ENCODE data around the gene AGO1. TPM values are rescaled to one million over a fixed set of nuclear protein-coding genes. Genes with fewer than 3 reads are reported as not detected.

AGO1 gene
- total and polyA plus RNA-seq, 2 of the 13 experiments (the other 11 are each of a cell fraction or from before 2014, with no cell fraction given) = 9.2 to 18.6 TPM

- TF ChIP-seq, protein P1, sequence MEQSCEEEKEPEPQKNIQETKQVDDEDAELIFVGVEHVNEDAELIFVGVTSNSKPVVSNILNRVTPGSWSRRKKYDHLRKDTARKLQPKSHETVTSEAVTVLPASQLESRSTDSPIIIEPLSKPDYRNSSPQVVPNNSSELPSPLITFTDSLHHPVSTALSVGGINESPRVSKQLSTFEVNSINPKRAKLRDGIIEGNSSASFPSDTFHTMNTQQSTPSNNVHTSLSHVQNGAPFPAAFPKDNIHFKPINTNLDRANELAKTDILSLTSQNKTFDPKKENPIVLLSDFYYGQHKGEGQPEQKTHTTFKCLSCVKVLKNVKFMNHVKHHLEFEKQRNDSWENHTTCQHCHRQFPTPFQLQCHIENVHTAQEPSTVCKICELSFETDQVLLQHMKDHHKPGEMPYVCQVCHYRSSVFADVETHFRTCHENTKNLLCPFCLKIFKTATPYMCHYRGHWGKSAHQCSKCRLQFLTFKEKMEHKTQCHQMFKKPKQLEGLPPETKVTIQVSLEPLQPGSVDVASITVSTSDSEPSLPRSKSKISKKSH (CRISPR knock-in tag; IDR thresholded peaks at IDR 0.05; ENCODE audit: borderline replicate concordance) = 0 out of 2 replicates have a peak, but pooled peaks have one; percentile 60
- TF ChIP-seq HMG20A (CRISPR knock-in tag; IDR thresholded peaks at IDR 0.05; ENCODE audit: borderline replicate concordance) = no peak
- TF ChIP-seq RFXAP (CRISPR knock-in tag; IDR thresholded peaks at IDR 0.05; ENCODE audit: borderline replicate concordance) = 0 out of 2 replicates have a peak, but pooled peaks have one; percentile 41
- TF ChIP-seq ZNF776 (CRISPR knock-in tag; IDR thresholded peaks at IDR 0.05) = peak; percentile 38; the same call in 1 of the 2 replicates
- TF ChIP-seq FOXP1 (IDR thresholded peaks at IDR 0.05) = no peak
- TF ChIP-seq FOXP1 (CRISPR knock-in tag; IDR thresholded peaks at IDR 0.05) = 0 out of 2 replicates have a peak, but pooled peaks have one; percentile 15
- TF ChIP-seq CHCHD3 (CRISPR knock-in tag; IDR thresholded peaks at IDR 0.05) = 0 out of 2 replicates have a peak, but pooled peaks have one; percentile 16
- TF ChIP-seq NR3C1 (CRISPR knock-in tag; IDR thresholded peaks at IDR 0.05) = no peak
- TF ChIP-seq, protein P2, sequence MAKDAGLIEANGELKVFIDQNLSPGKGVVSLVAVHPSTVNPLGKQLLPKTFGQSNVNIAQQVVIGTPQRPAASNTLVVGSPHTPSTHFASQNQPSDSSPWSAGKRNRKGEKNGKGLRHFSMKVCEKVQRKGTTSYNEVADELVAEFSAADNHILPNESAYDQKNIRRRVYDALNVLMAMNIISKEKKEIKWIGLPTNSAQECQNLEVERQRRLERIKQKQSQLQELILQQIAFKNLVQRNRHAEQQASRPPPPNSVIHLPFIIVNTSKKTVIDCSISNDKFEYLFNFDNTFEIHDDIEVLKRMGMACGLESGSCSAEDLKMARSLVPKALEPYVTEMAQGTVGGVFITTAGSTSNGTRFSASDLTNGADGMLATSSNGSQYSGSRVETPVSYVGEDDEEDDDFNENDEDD (CRISPR knock-in tag; IDR thresholded peaks at IDR 0.05; ENCODE audit: borderline replicate concordance) = peak; percentile 37; the same call in 1 of the 2 replicates
- peak; percentile 24; the same call in 1 of the 2 replicates for TF ChIP-seq NFKB2 (CRISPR knock-in tag; IDR thresholded peaks at IDR 0.05; ENCODE audit: borderline replicate concordance)
- no peak for TF ChIP-seq AGO2 (optimal IDR thresholded peaks at IDR 0.05; ENCODE audit: low read depth, low read length)
- TF ChIP-seq NCOA1 (CRISPR knock-in tag; IDR thresholded peaks at IDR 0.05) = no peak
- no peak for TF ChIP-seq RFXANK (CRISPR knock-in tag; IDR thresholded peaks at IDR 0.05)
- TF ChIP-seq ZNF12 (CRISPR knock-in tag; IDR thresholded peaks at IDR 0.05) = peak; percentile 33; the same call in 1 of the 2 replicates
- 0 out of 2 replicates have a peak, but pooled peaks have one; percentile 12 for TF ChIP-seq ZNF501 (CRISPR knock-in tag; IDR thresholded peaks at IDR 0.05)
- TF ChIP-seq, protein P3, sequence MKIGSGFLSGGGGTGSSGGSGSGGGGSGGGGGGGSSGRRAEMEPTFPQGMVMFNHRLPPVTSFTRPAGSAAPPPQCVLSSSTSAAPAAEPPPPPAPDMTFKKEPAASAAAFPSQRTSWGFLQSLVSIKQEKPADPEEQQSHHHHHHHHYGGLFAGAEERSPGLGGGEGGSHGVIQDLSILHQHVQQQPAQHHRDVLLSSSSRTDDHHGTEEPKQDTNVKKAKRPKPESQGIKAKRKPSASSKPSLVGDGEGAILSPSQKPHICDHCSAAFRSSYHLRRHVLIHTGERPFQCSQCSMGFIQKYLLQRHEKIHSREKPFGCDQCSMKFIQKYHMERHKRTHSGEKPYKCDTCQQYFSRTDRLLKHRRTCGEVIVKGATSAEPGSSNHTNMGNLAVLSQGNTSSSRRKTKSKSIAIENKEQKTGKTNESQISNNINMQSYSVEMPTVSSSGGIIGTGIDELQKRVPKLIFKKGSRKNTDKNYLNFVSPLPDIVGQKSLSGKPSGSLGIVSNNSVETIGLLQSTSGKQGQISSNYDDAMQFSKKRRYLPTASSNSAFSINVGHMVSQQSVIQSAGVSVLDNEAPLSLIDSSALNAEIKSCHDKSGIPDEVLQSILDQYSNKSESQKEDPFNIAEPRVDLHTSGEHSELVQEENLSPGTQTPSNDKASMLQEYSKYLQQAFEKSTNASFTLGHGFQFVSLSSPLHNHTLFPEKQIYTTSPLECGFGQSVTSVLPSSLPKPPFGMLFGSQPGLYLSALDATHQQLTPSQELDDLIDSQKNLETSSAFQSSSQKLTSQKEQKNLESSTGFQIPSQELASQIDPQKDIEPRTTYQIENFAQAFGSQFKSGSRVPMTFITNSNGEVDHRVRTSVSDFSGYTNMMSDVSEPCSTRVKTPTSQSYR (CRISPR knock-in tag; IDR thresholded peaks at IDR 0.05; ENCODE audit: borderline replicate concordance) = no peak
- TF ChIP-seq MTF1 (CRISPR knock-in tag; IDR thresholded peaks at IDR 0.05) = no peak
- peak; percentile 34; the same call in 1 of the 2 replicates for TF ChIP-seq ZNF33B (CRISPR knock-in tag; IDR thresholded peaks at IDR 0.05)
- 0 out of 2 replicates have a peak, but pooled peaks have one; percentile 59 for TF ChIP-seq ZNF160 (CRISPR knock-in tag; IDR thresholded peaks at IDR 0.05)
- TF ChIP-seq SRSF1 (optimal IDR thresholded peaks at IDR 0.05; ENCODE audit: low read depth, low read length) = peak; percentile 14
- TF ChIP-seq ZNF550 (CRISPR knock-in tag; IDR thresholded peaks at IDR 0.05; ENCODE audit: borderline replicate concordance) = no peak
- no peak for TF ChIP-seq RFX5 (IDR thresholded peaks at IDR 0.05; ENCODE audit: low read depth, low read length)
- TF ChIP-seq ZNF383 (CRISPR knock-in tag; IDR thresholded peaks at IDR 0.05; ENCODE audit: borderline replicate concordance) = no peak
- no peak; the same call in 1 of the 2 replicates for TF ChIP-seq HOXA5 (CRISPR knock-in tag; IDR thresholded peaks at IDR 0.05)
- peak; percentile 87 for TF ChIP-seq ZNF441 (CRISPR knock-in tag; IDR thresholded peaks at IDR 0.05; ENCODE audit: borderline replicate concordance)
These were observed at the start of gene AGO1 (continued) for GRCh38 chr1:35882945-35883634.
